ENCODE results near the gene BOC.

BOC gene

DNA sequence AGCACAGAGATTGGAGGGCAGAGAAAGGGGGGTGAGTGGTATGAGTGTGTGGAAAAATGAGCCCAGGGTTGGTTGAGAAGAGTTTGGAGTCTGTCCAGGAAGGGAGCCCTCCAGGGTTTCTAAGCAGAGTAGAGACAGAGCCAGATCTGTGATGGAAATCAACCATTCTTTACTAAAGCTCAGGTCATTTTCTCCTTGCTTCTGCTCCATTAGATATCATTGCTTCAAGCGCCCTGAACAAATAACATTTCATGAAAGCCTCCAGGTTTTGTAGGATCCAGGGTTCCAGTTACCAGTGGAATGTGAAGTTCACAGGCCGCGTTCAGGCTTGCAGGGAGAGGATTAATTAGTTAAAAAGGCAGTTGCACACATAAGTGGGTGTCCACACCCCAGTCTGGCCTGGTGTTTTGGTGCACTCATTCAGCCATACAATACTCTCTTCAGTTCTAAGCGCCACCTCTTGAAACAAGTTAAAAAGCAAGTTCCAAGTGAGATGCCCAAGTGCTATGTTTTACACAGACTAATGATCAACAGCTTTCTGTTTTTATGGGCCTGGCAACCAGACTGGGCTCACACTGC lies 16.4 kb upstream of the BOC start:
- no peak overlapping the region for H3K27ac ChIP-seq
- TF ChIP-seq CTCF (conservative IDR thresholded peaks at IDR 0.05) = no peak

DNA sequence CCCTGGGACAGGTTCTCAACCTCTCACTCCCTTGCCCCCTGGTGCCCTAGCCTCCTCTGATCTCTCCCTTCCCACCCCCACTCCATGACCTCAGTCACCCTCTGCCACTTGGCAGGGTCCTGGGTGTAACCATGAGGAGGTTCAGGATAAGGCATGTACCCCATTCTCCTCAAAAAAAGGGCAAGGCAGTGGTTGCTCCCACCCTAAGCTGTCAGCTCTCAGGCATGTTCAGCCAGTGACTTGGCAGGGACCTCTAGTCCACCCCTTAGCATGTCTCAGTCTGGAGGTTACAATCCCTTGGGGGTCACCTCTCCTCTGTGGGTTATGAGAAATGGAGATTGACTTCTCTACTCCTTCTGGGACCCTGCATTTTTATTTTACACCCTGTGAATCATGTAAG lies 11.0 kb upstream of the BOC start:
- no peak for TF ChIP-seq CTCF (conservative IDR thresholded peaks at IDR 0.05)
- no peak overlapping the region for H3K27ac ChIP-seq

GRCh38 chr3:113200946-113201345 lies 10.4 kb upstream of the BOC start:
- TF ChIP-seq CTCF (conservative IDR thresholded peaks at IDR 0.05) = no peak
- H3K27ac ChIP-seq = no peak overlapping the region

DNA sequence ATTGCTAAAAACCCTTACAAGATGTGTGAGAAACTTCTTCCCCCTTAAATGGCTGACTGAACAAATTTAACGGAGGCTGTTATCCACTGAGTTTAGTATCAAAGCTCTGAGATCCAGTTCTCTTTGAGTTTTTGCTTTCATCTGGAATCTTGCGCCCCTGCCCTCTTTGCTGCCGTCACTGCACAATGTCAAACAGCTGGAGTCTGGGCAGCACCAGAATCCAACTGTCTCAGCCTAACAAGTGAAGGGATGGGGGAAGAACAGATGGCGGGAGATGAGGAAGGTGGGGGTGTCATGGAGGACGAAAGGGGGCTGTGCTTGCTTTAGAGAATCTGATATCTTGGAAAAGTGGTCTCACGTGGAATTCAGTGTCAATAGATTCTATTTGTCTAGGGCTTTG lies 7.0 kb upstream of the BOC start:
- TF ChIP-seq CTCF (conservative IDR thresholded peaks at IDR 0.05) = no peak
- H3K27ac ChIP-seq = no peak overlapping the region

DNA sequence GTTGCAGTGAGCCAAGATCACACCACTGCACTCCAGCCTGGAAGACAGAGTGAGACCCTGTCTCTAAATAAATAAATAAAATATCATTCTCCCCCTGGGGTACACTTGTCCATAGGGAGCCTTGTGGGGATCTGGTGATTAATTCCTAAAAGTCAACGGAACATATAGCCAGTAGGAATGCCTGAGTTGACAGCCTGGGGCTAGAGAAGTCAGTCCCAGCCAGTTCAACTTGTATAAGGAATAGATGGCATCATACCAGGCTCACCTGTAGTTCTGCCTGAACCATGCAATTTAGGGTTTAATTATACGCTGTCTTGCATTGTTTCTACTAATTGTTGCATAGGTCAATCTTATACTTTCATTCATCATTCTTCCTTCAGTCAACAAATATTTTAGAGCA lies 5.9 kb upstream of the BOC start:
- TF ChIP-seq CTCF (conservative IDR thresholded peaks at IDR 0.05) = no peak
- no peak overlapping the region for H3K27ac ChIP-seq

DNA sequence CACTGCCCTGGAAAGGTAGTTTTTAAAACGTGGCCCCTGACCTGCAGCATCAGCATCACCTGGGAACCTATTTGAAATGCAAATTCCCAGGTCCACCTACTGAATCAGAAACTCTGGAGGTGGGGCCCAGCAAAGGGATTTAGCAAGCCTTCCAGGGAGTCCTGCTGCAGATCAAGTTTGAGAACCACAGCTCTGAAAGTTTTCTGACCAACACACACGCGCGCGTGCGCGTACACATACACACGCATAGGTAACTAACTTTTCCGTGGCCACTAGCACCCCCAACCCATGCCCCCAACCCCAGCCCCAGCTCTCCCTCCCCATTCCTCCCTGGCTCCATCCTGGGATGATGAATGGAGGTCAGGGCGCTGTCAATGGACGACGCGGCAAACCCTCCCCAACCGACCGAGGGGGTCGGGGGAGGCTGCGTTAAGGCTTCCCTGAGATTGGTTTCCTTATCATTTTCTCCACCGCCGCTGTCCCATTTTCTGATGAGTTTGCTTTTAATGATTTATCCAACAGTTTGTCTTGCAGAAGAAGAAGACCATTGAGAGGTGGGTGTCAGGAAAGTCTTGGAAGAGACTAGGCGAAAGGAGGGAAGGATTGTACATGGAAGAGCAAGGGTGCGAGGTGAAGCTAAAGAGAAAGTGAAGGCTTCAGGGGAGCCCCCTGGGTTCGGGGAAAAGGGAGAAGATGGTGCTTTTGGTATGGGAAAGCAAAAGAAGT lies 590 bp upstream of the BOC start:
- no peak for TF ChIP-seq CTCF (conservative IDR thresholded peaks at IDR 0.05)
- H3K27ac ChIP-seq = no peak overlapping the region; the same call in 1 of the 2 replicates

- no peak; the same call in 1 of the 2 replicates for TF ChIP-seq CTCF (conservative IDR thresholded peaks at IDR 0.05)
Measured at GRCh38 chr3:113212150-113212843, 940 bp downstream of the BOC start.

More at GRCh38 chr3:113212150-113212843, 940 bp downstream of the BOC start:
- peak overlapping the region; percentile 45 for H3K27ac ChIP-seq
